MCF 10A (cell line): ENCODE results near the gene DDX21. TPM values are rescaled to one million over a fixed set of nuclear protein-coding genes. Genes with fewer than 3 reads are reported as not detected.
"Not testable (repeated sequence)": the region's sequence is repeated elsewhere in the genome, so short reads cannot be mapped to it uniquely, and the experiment has no call there.

Source experiments
- BruUV-seq: library from RNA; stranded (reverse); fragments of 400-500 nt; replicated peaks from 2 replicates; lab custom pipeline; 2021; lab: Mats Ljungman, UMichigan
- CTCF ChIA-PET: fragments of 300-600 bp; sonication (Branson Sonifier 250); formaldehyde crosslinking; extraction: SDS; loops from one replicate; lab custom pipeline; 2021; ENCODE audit warnings: antibody characterized with exemption, inconsistent platforms; lab: Yijun Ruan, JAX
- POLR2A ChIA-PET: fragments of 300-600, 350-650 bp; sonication (Branson Sonifier 250); formaldehyde crosslinking; extraction: SDS; loops from one replicate; lab custom pipeline; 2020; ENCODE audit warnings: antibody characterized with exemption, inconsistent platforms; lab: Yijun Ruan, JAX
- DNase-seq: peaks from one replicate; pipeline ENCODE4 v3.0.0-alpha.2; 2018; ENCODE audit not compliant: unreplicated experiment
- H3K27ac Mint-ChIP-seq: one replicate; pipeline ENCODE4 v1.8.0; 2022; ENCODE audit warnings: mild to moderate bottlenecking, low read depth, mixed read lengths; ENCODE audit not compliant: unreplicated experiment
- H3K27me3 Mint-ChIP-seq: one replicate; pipeline ENCODE4 v1.8.0; 2022; ENCODE audit warnings: mixed read lengths; ENCODE audit not compliant: insufficient read depth, unreplicated experiment
- H3K36me3 Mint-ChIP-seq: one replicate; pipeline ENCODE4 v1.8.0; 2022; ENCODE audit warnings: mild to moderate bottlenecking, moderate library complexity, mixed read lengths; ENCODE audit not compliant: insufficient read depth, unreplicated experiment
- H3K4me1 Mint-ChIP-seq: one replicate; pipeline ENCODE4 v1.8.0; 2022; ENCODE audit warnings: mixed read lengths; ENCODE audit not compliant: insufficient read depth, unreplicated experiment
- H3K4me3 Mint-ChIP-seq: one replicate; pipeline ENCODE4 v1.8.0; 2022; ENCODE audit warnings: mild to moderate bottlenecking, moderate library complexity, mixed read lengths; ENCODE audit not compliant: unreplicated experiment
- H3K9me3 Mint-ChIP-seq: one replicate; pipeline ENCODE4 v1.8.0; 2022; ENCODE audit warnings: mixed read lengths; ENCODE audit not compliant: unreplicated experiment
- intact Hi-C: fragments of 100-400 bp; cut with micrococcal nuclease; formaldehyde crosslinking; loops from 2 replicates; pipeline ENCODE4 v1.14.1; 2022
- total RNA-seq: library from RNA; stranded (reverse); gene quantifications from 2 replicates; pipeline ENCODE4 v1.2.3, GENCODE V29; 2022
- TF ChIP-seq, protein P1 (sequence below): fragments of 200-600 bp; IDR thresholded peaks from one replicate; pipeline ENCODE4 v1.8.0; 2022; ENCODE audit warnings: antibody characterized with exemption, mild to moderate bottlenecking; ENCODE audit not compliant: unreplicated experiment

Gene DDX21
- total RNA-seq, 1 experiment from 2014 or later, result 216 TPM

DNA sequence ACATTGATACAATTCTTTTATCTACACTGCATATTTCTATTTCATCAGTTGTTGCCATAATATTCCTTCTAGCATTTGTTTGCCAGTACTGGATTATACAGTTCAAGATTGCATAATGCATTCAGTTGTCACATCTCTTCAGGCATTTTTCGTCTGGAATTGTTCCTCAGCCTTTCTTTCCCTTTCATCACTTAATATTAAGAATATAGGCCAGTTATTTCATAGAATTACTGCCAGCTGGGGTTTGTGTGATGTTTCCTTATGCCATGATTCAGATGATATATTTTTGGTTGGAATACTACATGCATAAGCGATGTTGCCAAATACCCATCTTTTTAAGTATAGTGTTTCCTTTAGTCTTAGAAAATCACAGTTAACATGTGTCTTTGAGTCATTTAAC, 53.4 kb downstream of the DDX21 start:
- intact Hi-C loops, result no loop called here
- POLR2A ChIA-PET, result interaction anchor here (1.2 to 1.5 kb wide), 2 partner anchors 10 to 53 kb away, joined by 3 to 5 read pairs; partner anchors contain the start of gene DDX21

DNA sequence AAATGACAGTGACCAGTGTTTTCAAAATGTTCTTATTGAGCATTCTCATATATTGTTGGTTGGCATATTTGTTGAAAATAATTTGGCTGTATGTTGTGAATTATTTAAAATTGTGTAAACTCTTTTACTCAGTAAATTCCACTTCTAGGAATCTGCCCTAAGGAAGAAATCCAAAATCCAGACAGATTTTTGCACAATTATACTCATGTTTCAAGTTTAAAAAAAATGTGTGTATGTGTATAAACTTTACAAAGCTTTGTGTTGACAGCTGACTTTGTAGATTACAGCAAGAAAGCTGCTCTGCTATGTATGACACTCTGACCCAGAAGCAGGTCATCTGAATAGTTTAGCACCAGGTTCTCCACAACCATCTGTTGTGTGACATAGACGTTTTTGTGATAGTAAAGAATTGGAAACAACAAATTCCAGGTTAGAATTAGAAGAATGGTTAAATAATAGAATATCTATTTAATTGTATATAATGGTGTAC, 54.2 kb downstream of the DDX21 start:
- Mint-ChIP-seq H3K27me3 (no peaks in the 10 kb centered on the region), H3K27ac (no peak overlapping the region), H3K4me3 (no peak overlapping the region), H3K36me3 (peaks cover 66% of the 10 kb centered on the region), H3K9me3 (no peaks in the 10 kb centered on the region), H3K4me1 (no peaks in the 10 kb centered on the region)
- no peak for DNase-seq
- no TSS peak for BruUV-seq
- TF ChIP-seq, protein P1, sequence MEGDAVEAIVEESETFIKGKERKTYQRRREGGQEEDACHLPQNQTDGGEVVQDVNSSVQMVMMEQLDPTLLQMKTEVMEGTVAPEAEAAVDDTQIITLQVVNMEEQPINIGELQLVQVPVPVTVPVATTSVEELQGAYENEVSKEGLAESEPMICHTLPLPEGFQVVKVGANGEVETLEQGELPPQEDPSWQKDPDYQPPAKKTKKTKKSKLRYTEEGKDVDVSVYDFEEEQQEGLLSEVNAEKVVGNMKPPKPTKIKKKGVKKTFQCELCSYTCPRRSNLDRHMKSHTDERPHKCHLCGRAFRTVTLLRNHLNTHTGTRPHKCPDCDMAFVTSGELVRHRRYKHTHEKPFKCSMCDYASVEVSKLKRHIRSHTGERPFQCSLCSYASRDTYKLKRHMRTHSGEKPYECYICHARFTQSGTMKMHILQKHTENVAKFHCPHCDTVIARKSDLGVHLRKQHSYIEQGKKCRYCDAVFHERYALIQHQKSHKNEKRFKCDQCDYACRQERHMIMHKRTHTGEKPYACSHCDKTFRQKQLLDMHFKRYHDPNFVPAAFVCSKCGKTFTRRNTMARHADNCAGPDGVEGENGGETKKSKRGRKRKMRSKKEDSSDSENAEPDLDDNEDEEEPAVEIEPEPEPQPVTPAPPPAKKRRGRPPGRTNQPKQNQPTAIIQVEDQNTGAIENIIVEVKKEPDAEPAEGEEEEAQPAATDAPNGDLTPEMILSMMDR, result no peak
- POLR2A ChIA-PET, result interaction anchor here (1.5 kb wide), 1 partner anchor 10 kb away, joined by 5 read pairs; no protein-coding TSS in a partner anchor
- CTCF ChIA-PET, result interaction anchor here (1.1 to 1.3 kb wide), 2 partner anchors 32 to 82 kb away, joined by 3 to 7 read pairs; no protein-coding TSS in a partner anchor
- intact Hi-C loops, result no loop called here

More for the DNA sequence above, 53.4 kb downstream of the DDX21 start:
- no TSS peak for BruUV-seq
- H3K27ac Mint-ChIP-seq, result no peak overlapping the region
- no peaks in the 10 kb centered on the region for H3K9me3 Mint-ChIP-seq
- TF ChIP-seq, protein P1, result no peak
- H3K36me3 Mint-ChIP-seq, result peaks cover 69% of the 10 kb centered on the region
- CTCF ChIA-PET, result interaction anchor here (0.5 to 1.4 kb wide), 2 partner anchors 16 to 84 kb away, joined by 3 to 11 read pairs; no protein-coding TSS in a partner anchor
- no peak for DNase-seq
- no peaks in the 10 kb centered on the region for H3K27me3 Mint-ChIP-seq
- no peaks in the 10 kb centered on the region for H3K4me1 Mint-ChIP-seq
- H3K4me3 Mint-ChIP-seq, result no peak overlapping the region

DNA sequence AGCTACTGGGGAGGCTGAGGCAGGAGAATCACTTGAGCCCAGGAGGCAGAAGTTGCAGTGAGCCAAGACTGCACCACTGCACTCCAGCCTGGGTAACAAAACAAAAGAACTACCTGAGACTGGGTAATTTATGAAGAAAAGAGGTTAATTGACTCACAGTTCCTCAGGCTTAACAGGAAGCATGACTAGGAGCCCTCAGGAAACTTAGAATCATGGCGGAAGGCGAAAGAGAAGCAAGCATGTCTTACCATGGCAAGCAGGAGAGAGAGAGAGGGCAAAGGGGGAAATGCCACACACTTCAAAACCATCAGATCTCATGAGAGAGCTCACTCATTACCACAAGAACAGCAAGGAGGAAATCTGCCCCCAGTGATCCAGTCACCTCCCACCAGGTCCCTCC, 56.8 kb downstream of the DDX21 start:
- H3K27ac Mint-ChIP-seq, result peak overlapping the region; percentile 73
- H3K4me3 Mint-ChIP-seq, H3K27me3 Mint-ChIP-seq, BruUV-seq, POLR2A ChIA-PET, intact Hi-C loops, DNase-seq, H3K4me1 Mint-ChIP-seq, H3K9me3 Mint-ChIP-seq: not testable (repeated sequence)
- peaks cover 57% of the 10 kb centered on the region for H3K36me3 Mint-ChIP-seq
- CTCF ChIA-PET, result interaction anchor here (0.7 kb wide), 1 partner anchor 63 kb away, joined by 4 read pairs; no protein-coding TSS in a partner anchor

GRCh38 chr10:69014171-69014570, 58.2 kb downstream of the DDX21 start:
- Mint-ChIP-seq H3K27me3 (no peaks in the 10 kb centered on the region), H3K27ac (peak overlapping the region; percentile 36), H3K4me3 (no peak overlapping the region), H3K4me1 (no peaks in the 10 kb centered on the region), H3K36me3 (peaks cover 52% of the 10 kb centered on the region), H3K9me3 (no peaks in the 10 kb centered on the region)
- BruUV-seq, result no TSS peak
- CTCF ChIA-PET, result no interaction called here
- POLR2A ChIA-PET, result no interaction called here
- TF ChIP-seq, protein P1, result no peak
- intact Hi-C loops, result no loop called here
- no peak for DNase-seq
